Ishikawa (cell line): ENCODE results near the gene RSU1.

ENCODE experiments used
- CEBPB ChIP-seq: IDR thresholded peaks from 2 replicates; pipeline ENCODE4 v1.6.1; 2012
- EP300 ChIP-seq: IDR thresholded peaks from 2 replicates; pipeline ENCODE4 v1.6.1; 2012; ENCODE audit warnings: borderline replicate concordance
- FOXM1 ChIP-seq: IDR thresholded peaks from 2 replicates; pipeline ENCODE4 v1.6.1; 2012; ENCODE audit warnings: low read depth, borderline replicate concordance
- MAX ChIP-seq: IDR thresholded peaks from 2 replicates; pipeline ENCODE4 v1.6.1; 2012
- RAD21 ChIP-seq: IDR thresholded peaks from 2 replicates; pipeline ENCODE4 v1.6.1; 2012; ENCODE audit warnings: low read depth
- REST ChIP-seq: IDR thresholded peaks from 2 replicates; pipeline ENCODE4 v1.6.1; 2012; ENCODE audit warnings: low read depth, mild to moderate bottlenecking
- TAF1 ChIP-seq: IDR thresholded peaks from 2 replicates; pipeline ENCODE4 v1.6.1; 2012; ENCODE audit warnings: low read depth, mild to moderate bottlenecking
- TCF12 ChIP-seq: IDR thresholded peaks from 2 replicates; pipeline ENCODE4 v1.6.1; 2012; ENCODE audit warnings: low read depth
- USF1 ChIP-seq: IDR thresholded peaks from 2 replicates; pipeline ENCODE4 v1.6.1; 2012

GRCh38 chr10:16754765-16755164 lies 62.5 kb downstream of the RSU1 start:
- TF ChIP-seq USF1 (no peak), MAX (no peak), TAF1 (no peak), CEBPB (no peak), FOXM1 (no peak), REST (no peak), EP300 (no peak), TCF12 (no peak), RAD21 (no peak)
